ENCODE results near the gene PRKG1.

PRKG1 gene

GRCh38 chr10:51691135-51691534, 616.8 kb downstream of the PRKG1 start:
- TF ChIP-seq, protein P1, sequence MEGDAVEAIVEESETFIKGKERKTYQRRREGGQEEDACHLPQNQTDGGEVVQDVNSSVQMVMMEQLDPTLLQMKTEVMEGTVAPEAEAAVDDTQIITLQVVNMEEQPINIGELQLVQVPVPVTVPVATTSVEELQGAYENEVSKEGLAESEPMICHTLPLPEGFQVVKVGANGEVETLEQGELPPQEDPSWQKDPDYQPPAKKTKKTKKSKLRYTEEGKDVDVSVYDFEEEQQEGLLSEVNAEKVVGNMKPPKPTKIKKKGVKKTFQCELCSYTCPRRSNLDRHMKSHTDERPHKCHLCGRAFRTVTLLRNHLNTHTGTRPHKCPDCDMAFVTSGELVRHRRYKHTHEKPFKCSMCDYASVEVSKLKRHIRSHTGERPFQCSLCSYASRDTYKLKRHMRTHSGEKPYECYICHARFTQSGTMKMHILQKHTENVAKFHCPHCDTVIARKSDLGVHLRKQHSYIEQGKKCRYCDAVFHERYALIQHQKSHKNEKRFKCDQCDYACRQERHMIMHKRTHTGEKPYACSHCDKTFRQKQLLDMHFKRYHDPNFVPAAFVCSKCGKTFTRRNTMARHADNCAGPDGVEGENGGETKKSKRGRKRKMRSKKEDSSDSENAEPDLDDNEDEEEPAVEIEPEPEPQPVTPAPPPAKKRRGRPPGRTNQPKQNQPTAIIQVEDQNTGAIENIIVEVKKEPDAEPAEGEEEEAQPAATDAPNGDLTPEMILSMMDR (IDR thresholded peaks at IDR 0.05): no peak
- TF ChIP-seq ZFX (IDR thresholded peaks at IDR 0.05; ENCODE audit: borderline replicate concordance): no peak
- no peak overlapping the region for H3K27ac ChIP-seq

GRCh38 chr10:51694086-51694768, 619.9 kb downstream of the PRKG1 start:
- TF ChIP-seq, protein P1 (IDR thresholded peaks at IDR 0.05): no peak
- no peak for TF ChIP-seq ZFX (IDR thresholded peaks at IDR 0.05; ENCODE audit: borderline replicate concordance)
- H3K27ac ChIP-seq: no peak overlapping the region

- no peak overlapping the region for H3K27ac ChIP-seq
- TF ChIP-seq ZFX (IDR thresholded peaks at IDR 0.05; ENCODE audit: borderline replicate concordance): no peak
- TF ChIP-seq, protein P1 (IDR thresholded peaks at IDR 0.05): no peak
Observed at GRCh38 chr10:51696251-51696650, 622.0 kb downstream of the PRKG1 start.

DNA sequence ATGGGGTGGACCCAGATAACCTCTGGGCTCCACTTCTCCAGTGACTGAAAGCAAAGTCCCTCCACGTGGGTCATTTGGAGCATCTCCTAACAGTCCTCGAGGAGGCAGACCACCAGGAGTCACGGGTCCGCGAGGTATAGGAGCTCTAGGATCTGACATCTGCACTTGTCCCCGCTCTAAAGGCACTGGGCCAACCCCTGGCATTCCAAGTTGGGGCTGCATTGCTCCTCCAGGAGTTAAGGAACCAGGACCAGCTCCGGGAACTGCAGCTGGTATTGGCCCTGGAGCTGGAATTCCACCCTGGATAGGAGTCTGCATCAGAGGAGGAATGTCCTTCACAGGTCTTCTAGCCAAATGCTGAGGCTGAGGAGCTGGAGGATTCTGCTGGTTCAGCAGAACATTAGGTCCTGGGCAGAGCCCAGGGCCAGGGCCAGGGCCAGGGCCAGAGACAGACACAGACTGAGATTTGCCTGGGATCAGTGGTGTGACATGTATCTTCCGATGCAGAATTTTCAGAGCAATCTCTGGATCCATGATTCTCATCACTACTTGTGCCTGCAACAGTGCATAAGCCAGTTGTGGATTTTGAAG, 624.3 kb downstream of the PRKG1 start:
- no peak for TF ChIP-seq ZFX (IDR thresholded peaks at IDR 0.05; ENCODE audit: borderline replicate concordance)
- TF ChIP-seq, protein P1 (IDR thresholded peaks at IDR 0.05): no peak
- peak overlapping the region; percentile 96 for H3K27ac ChIP-seq

DNA sequence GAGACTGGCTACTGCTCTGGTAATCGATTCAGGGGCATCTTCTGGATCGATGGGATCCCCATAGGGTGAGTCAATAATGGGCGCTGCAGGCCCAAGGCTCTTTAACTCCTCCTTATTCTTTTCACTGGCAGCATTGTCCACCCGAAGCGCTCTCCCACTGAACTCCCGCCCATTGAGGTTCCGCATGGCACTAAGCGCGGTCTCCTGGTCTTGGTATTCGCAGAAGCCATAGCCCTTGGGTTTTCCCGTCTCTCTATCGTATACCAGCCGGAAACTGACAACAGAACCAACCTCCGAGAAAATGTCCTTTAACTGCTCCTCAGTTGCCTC, 624.8 kb downstream of the PRKG1 start:
- TF ChIP-seq ZFX (IDR thresholded peaks at IDR 0.05; ENCODE audit: borderline replicate concordance): no peak
- TF ChIP-seq, protein P1 (IDR thresholded peaks at IDR 0.05): no peak
- H3K27ac ChIP-seq: peak overlapping the region; percentile 96

DNA sequence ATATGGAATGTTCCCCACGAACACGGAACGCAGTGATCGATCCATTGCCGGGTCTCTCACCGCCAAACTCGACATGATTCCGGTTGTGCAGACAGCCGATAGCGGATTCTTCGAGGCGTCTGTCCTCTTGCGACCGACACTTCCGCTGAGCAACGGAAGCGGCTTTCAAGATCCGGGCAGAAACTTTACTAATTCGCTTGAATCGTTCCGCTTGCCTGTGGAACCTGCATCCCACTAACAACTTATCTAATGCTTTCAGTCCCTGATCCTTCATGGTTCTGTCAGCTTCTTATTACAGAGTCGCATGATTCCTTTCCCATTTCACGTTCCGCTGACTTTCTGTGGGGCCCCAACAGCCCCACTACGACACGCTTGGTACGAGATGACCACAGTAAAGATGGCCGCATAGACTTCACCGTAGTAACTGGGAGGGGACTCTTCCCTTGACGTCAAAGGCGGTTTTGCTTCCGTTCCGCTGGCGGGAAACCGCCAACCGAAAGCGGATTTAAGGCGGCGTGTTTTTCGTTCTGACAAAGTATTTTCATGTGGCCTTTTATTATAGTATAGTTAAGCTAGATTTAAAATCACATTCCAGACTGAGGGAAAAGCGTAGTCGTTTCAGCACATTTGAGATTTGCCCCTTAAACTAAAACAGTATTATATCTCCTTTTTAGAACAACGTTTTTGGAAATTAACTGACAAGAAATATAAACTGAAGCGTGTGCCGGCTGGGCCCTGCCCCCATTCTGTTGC, 625.4 kb downstream of the PRKG1 start, which contains the start of gene CSTF2T:
CSTF2T (minus strand) TSS at position 121 of the 753 bp plus-strand sequence; CDS start at position 75, 46 bp downstream.
- no peak for TF ChIP-seq ZFX (IDR thresholded peaks at IDR 0.05; ENCODE audit: borderline replicate concordance)
- TF ChIP-seq, protein P1 (IDR thresholded peaks at IDR 0.05): no peak
- peak within 1 kb of the TSS; percentile 96 for H3K27ac ChIP-seq
